Lung microvascular endothelial cell (primary cell): ENCODE data around the gene IQCH. TPM values are rescaled to one million over a fixed set of nuclear protein-coding genes. Genes with fewer than 3 reads are reported as not detected.

Experiments
- DNase-seq, 2 donors: peaks; one replicate each; pipeline versions ENCODE4 v3.0.0 to v3.0.0-alpha.2; 2010; ENCODE audit warnings: low read depth in 2 of 2
- total RNA-seq: library from RNA; depleted of rRNA; stranded (reverse); fragments of >200 nt; gene quantifications from 2 replicates; pipeline ENCODE4 v1.2.1, GENCODE V29; 2014

IQCH gene
- total RNA-seq, 1 donor from 2014 or later, result 0.40 TPM

- DNase-seq, result no peak
Measured at GRCh38 chr15:67300266-67301025, 45.9 kb downstream of the IQCH start.

- peak; percentile 57 to 75 for DNase-seq
Measured at GRCh38 chr15:67303490-67304363, 49.1 kb downstream of the IQCH start.

GRCh38 chr15:67304778-67305177 is 50.2 kb downstream of the IQCH start:
- DNase-seq, result no peak

GRCh38 chr15:67305506-67305905 is 50.9 kb downstream of the IQCH start:
- DNase-seq, result no peak

- DNase-seq, result peak; percentile 7 to 13
Measured at GRCh38 chr15:67307156-67307555, 52.6 kb downstream of the IQCH start.

- DNase-seq, result no peak
Measured at GRCh38 chr15:67307889-67308597, 53.5 kb downstream of the IQCH start.

- no peak for DNase-seq
Measured at GRCh38 chr15:67311731-67312130, 57.1 kb downstream of the IQCH start.

- DNase-seq, result no peak
Measured at GRCh38 chr15:67319961-67320360, 65.4 kb downstream of the IQCH start.

- DNase-seq, result no peak
Measured at GRCh38 chr15:67321352-67321751, 66.8 kb downstream of the IQCH start.

- no peak for DNase-seq
Measured at GRCh38 chr15:67322481-67322880, 67.9 kb downstream of the IQCH start.

- DNase-seq, result no peak
Measured at GRCh38 chr15:67327312-67327711, 72.7 kb downstream of the IQCH start.

GRCh38 chr15:67327737-67328136 is 73.2 kb downstream of the IQCH start:
- no peak for DNase-seq

GRCh38 chr15:67329984-67330733 is 75.6 kb downstream of the IQCH start:
- no peak for DNase-seq

GRCh38 chr15:67331676-67332075 is 77.1 kb downstream of the IQCH start:
- DNase-seq, result no peak

- DNase-seq, result no peak
Measured at GRCh38 chr15:67335026-67335425, 80.4 kb downstream of the IQCH start.

GRCh38 chr15:67335534-67336222 is 81.1 kb downstream of the IQCH start:
- no peak for DNase-seq

- DNase-seq, result peak in 1 of 2 donors; percentile 5
Measured at GRCh38 chr15:67340630-67341029, 86.0 kb downstream of the IQCH start.

- no peak for DNase-seq
Measured at GRCh38 chr15:67341539-67341938, 87.0 kb downstream of the IQCH start.

GRCh38 chr15:67343206-67343605 is 88.6 kb downstream of the IQCH start:
- DNase-seq, result no peak

GRCh38 chr15:67349634-67350033 is 95.0 kb downstream of the IQCH start:
- DNase-seq, result no peak

GRCh38 chr15:67350042-67350441 is 95.5 kb downstream of the IQCH start:
- no peak for DNase-seq
